LNCaP clone FGC (cell line): ENCODE data around the gene CACNA2D3.
"Not testable (repeated sequence)": the region's sequence is repeated elsewhere in the genome, so short reads cannot be mapped to it uniquely, and the experiment has no call there.

Source experiments
- DNase-seq: peaks from one replicate; pipeline ENCODE4 v3.0.0-alpha.2; 2011; ENCODE audit warnings: low read depth
- H3K4me3 ChIP-seq: 2 replicates; pipeline ENCODE4 v1.5.1; 2011; ENCODE audit warnings: mild to moderate bottlenecking, low read depth, low read length, control low read depth
- TF ChIP-seq, protein P1 (sequence below): IDR thresholded peaks from 2 replicates; pipeline ENCODE4 v1.5.1; 2012; ENCODE audit warnings: mild to moderate bottlenecking; ENCODE audit not compliant: control insufficient read depth, insufficient read depth; ENCODE audit errors: extremely low read depth

The CACNA2D3 gene

DNA sequence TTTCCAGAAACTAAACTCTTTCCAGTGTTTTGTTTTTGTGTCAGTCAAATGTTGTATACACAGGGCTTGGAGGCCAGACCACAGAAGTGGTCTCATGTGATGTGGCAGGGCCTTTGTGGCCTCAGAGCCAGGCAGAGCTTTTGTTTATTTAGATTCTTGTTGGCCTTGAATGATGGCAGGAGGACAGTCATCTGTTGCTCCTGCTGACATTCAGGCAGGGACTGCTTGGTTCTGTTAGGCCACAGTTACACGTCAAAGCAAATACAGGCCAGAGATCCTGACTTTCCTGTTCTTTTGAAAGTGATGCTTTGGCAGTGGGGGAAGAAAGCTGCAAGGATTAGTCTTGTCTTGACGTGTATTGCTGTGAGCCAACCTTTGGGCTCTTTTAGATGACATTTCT lies 325.1 kb downstream of the CACNA2D3 start:
- peak; percentile 61 for DNase-seq
- TF ChIP-seq, protein P1, sequence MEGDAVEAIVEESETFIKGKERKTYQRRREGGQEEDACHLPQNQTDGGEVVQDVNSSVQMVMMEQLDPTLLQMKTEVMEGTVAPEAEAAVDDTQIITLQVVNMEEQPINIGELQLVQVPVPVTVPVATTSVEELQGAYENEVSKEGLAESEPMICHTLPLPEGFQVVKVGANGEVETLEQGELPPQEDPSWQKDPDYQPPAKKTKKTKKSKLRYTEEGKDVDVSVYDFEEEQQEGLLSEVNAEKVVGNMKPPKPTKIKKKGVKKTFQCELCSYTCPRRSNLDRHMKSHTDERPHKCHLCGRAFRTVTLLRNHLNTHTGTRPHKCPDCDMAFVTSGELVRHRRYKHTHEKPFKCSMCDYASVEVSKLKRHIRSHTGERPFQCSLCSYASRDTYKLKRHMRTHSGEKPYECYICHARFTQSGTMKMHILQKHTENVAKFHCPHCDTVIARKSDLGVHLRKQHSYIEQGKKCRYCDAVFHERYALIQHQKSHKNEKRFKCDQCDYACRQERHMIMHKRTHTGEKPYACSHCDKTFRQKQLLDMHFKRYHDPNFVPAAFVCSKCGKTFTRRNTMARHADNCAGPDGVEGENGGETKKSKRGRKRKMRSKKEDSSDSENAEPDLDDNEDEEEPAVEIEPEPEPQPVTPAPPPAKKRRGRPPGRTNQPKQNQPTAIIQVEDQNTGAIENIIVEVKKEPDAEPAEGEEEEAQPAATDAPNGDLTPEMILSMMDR: no peak
- no peak overlapping the region for H3K4me3 ChIP-seq

GRCh38 chr3:54454806-54455205 lies 332.5 kb downstream of the CACNA2D3 start:
- no peak overlapping the region for H3K4me3 ChIP-seq
- DNase-seq: no peak
- TF ChIP-seq, protein P1: no peak

DNA sequence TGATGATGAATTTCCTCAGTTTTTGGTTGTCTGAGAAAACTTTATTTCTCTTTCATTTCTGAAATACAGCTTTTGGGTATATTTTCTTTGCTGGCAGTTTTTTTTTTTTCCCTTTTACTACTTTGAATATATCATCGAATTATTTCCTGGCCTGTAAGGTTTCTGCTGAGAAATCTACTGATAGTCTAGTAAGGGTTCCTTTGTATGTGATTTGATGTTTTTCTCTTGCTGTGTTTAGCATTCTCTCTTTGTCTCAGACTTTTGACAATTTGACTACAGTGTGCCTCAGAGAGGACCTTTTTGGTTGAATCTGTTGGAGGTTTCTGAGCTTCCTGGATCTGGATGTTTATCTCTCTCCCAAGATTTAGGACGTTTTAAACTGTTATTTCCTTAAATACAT lies 336.0 kb downstream of the CACNA2D3 start:
- TF ChIP-seq, protein P1: no peak
- no peak for DNase-seq
- no peak overlapping the region for H3K4me3 ChIP-seq

- DNase-seq, H3K4me3 ChIP-seq: not testable (repeated sequence)
Measured at GRCh38 chr3:54464554-54464953, 342.2 kb downstream of the CACNA2D3 start.

GRCh38 chr3:54476891-54477290 lies 354.5 kb downstream of the CACNA2D3 start:
- no peak overlapping the region for H3K4me3 ChIP-seq
- TF ChIP-seq, protein P1: no peak
- no peak for DNase-seq

DNA sequence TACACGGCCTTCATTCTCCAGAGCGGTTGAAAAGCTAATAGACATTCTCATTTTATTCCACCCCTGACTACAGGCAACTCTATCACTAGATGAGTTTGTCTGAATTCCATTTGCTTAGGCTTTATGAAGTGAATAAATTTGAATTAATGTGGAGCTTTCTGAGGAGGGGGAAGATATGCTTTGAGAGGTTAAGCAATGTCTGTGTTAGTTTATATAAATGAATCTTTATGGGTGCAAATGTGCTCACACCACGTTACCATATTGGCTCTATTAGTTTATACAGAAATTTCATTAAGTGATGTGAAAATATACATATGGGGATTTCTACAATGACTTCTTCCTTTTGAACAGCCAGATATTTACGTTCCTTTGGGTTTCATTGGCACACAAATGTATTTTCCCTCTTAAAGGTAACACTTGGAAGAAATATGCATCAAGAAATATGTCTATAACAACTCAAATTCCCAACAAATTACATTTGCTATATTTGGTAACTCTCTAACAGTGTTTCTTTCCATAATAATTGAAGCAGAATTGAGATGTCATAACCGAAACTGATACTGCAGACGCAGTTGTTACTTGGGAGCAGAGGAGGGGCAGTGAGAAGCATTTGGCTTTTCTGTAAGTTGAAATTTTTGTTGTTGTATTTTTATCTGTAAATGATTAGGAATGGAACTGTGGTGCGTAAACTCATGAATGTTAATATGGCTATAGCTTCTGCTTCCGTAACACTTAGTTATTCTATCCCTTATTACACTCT lies 359.4 kb downstream of the CACNA2D3 start:
- DNase-seq: no peak
- no peak overlapping the region for H3K4me3 ChIP-seq
- TF ChIP-seq, protein P1: no peak

GRCh38 chr3:54484334-54484733 lies 362.0 kb downstream of the CACNA2D3 start:
- H3K4me3 ChIP-seq: no peak overlapping the region
- TF ChIP-seq, protein P1: no peak
- DNase-seq: no peak
